ENCODE results near the gene TESK2.
"Not testable (repeated sequence)": the region's sequence is repeated elsewhere in the genome, so short reads cannot be mapped to it uniquely, and the experiment has no call there.

Gene TESK2

DNA sequence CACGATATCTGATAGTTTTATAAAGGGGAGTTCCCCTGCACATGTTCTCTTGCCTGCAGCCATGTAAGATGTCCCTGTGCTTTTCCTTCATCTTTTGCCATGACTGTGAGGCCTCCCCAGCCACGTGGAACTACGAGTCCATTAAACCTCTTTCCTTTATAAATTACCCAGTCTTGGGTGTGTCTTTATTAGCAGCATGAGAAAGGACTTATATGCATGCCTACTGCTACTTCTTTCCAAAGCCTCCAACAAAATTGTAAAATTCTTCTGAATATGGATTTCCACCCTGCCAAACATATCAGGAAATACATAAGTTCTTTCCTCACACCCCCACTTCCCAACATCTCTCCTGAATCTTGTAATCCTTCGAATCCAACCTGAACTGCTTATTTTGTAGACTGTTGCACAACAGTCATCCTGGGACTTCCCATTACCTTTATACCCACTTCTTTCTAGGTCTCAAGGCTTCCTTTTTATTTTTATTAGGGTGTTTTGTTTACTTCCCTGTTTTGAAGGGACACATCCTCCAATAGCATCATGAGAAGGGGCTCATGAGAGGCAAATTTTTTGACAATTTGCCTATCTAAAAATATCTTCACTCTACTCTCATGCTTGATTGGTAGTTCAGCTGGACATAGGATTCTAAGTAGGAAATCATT lies 83.2 kb downstream of the TESK2 start:
- DNase-seq = no peak

DNA sequence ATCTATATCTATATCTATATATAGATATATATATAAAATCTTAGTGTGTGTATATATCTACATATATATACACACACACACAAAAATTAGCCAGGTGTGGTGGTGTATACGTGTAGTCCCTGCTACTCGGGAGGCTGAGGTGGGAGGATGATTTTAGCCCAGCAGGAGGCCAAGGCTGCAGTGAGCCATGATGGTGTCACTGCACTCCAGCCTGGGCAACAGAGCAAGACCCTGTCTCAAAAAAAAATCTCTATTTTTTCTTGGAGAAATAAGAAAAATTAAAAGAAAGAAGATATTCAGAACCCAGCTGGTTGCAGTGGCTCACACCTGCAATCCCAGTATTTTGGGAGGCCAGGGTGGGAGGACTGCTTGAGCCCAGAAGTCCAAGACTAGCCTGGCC lies 85.3 kb downstream of the TESK2 start:
- no peak for DNase-seq

DNA sequence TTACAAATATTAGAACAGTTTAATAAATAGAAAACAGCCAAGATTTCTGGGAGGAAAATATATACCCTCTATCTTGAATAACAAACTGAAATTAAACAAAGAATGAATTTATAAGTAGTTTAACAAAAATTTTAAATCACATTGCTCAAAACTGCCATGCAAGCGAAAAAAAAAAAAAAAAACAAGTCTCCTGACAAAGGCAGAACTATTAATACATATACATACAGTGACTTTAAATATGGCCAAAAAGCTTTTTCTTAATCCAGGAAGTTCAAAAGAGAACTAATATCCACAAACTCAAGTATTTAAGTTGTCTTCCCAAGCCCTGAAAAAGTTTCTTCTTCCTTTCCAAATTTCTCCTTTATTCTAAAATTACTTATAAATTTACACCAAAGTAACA lies 87.2 kb downstream of the TESK2 start:
- DNase-seq = no peak

DNA sequence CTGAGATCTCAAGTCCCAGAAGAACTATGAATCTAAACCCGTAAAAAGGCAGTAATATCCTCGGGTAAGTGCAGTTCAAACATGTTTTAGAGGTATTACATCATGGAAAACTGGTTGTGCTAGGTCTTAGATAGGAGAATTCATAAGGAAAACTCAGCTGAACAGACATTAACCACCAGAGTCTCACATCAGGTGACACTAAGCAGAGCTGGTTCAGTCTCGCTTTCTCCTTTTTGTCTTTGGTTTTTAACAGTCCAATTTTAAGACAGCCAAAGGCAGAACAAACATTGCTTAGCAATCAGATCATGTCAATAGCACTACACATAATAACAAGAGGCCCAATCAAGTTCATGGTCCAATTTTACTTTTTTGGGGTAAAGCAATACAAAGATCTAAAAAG lies 87.7 kb downstream of the TESK2 start:
- no peak for DNase-seq

DNA sequence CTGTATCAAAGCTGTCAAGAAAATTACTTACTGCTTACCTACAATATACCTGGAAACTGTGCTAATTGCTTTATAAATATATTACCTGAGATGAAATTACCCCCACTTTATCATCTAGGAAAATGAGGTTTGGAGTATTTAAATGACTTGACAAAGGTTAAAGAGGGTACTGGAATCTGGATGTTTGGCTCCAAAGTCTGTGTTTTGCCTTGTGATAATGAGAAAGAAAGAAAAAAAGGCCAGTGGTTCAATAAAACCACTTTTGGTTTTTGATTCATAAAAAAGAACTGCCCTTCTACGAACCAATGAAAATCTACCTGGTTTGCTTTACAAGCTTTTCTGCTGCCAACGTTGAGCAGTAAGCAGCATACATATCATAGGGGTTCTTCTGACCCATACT lies 89.4 kb downstream of the TESK2 start:
- DNase-seq = no peak

DNA sequence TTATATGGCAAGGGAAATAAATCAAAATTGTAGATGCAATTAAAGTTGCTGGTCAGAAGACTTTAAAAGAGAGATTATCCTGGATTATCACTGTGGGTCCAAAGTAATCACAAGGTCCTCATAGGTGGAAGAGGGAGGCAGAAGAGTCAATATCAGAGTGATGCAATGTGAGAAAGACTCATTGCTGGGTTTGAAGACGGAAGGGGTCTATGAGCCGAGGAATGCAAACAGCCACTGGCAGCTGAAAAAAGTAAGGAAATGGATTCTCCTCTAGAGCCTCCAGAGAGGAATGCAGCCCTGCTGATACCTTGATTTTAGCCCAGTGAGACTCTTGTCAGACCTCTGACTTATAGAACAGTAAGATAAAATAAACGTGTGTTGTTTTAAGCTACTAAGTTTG lies 90.9 kb downstream of the TESK2 start:
- DNase-seq = no peak

DNA sequence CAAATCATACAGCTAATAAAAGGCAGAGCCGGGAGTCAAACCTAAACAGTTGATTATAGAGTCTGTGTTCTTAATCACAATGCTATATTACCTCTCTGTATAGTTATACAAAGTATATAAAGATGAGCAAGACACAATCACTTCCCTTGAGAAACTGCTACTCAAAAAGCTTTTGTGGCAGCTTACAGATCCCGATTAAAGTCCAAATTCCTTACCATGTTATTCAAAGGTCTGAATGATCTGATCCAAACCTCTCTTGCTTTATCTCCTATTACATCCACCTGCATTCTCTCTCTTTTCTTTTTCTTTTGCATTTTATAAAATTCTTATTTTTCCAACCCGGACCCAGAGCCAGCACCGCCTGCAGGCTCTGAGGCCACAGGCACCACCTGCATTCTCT lies 93.7 kb downstream of the TESK2 start:
- DNase-seq = no peak

DNA sequence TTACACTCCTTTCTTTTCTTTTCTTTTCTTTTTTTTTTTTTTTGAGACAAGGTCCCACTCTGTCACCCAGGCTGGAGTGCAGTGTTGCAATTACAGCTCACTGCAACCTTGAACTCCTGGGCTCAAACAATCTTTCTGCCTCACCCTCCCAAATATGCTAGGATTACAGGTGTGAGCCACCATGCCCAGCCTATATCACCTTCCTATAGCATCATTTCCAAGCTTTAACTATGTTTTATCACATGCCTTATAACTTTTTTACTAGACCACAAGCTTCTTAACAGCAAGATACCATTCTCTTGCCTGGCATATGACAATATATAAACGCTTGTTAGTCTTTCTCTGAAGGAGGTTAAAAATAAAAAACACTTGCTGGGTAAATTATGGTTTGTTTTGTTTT lies 95.4 kb downstream of the TESK2 start:
- no peak for DNase-seq

DNA sequence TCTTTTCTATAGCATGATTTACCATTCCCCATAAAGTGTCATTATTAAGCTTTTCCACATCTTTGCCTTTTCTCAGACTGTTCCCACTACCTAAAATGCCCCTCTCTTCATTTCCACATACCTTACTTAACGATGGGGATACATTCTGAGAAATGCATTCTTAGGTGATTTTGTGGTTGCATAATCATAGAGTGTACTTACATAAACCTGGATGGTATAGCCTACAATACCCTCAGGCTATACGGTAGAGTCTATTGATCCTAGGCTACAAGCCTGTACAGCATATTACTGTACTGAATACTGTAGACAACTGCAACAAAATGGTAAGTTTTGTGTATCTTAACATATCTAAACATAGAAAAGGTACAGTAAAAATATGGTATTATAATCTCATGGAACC lies 95.9 kb downstream of the TESK2 start:
- DNase-seq = no peak

DNA sequence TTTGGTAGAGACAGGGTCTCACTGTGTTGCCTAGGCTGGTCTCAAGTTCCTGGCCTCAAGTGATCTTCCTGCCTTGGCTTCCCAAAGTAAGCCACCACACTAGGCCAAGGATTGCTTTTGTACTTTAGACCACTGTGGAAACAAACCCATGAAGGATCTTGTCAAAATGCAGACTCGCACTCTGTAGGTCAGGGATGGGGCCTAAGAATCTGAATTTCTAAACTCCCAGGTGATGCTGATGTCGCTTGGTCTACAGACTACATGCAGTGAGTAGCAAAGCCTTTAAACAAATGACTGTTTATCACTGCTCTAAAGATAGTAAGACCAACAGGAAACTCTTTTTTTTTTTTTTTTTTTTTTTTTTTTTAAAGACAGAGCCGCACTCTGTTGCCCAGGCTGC lies 96.6 kb downstream of the TESK2 start:
- DNase-seq = no peak

DNA sequence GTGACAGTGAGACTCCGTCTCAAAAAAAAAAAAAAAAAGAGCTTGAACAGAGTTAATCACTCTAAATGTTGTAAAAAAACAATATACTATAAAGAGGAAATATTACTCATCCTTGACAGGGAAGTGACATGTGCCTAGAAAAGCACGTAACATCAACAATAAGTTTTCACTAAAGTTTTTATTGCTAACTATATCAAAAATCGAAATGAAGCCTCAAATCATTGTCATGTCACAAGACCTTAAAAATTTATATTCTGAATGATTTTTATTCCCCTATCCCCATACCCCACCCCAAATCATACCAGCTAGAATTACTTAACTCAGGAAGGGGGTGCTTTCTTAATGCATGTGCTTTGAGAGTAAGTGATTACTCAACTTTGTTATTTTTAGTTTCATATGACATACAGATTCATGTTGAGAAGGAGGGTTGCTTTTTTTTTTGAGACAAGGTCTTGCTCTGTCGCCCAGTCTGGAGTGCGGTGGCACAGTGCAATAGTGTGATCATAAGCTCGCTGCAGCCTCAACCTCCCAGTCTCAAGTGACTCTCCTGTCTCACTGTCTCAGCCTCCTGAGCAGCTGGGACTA lies 97.2 kb downstream of the TESK2 start:
- no peak for DNase-seq

DNA sequence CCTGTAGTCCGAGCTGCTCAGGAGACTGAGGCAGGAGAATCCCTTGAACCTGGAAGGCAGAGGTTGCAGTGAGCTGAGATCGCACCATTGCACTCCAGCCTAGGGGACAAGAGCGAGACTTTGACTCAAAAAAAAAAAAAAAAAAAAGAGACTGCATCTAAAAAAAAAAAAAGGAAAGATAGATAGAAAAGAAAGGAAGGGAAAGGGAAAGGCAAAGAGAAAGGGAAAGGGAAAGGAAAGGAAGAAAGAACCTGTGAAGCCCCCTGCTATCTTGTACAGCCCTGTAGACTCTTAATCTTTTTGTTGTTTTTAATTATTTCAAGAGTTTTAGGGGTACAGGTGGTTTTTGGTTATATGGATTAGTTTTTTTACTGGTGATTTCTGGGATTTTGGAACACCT lies 104.7 kb downstream of the TESK2 start:
- no peak for DNase-seq

DNA sequence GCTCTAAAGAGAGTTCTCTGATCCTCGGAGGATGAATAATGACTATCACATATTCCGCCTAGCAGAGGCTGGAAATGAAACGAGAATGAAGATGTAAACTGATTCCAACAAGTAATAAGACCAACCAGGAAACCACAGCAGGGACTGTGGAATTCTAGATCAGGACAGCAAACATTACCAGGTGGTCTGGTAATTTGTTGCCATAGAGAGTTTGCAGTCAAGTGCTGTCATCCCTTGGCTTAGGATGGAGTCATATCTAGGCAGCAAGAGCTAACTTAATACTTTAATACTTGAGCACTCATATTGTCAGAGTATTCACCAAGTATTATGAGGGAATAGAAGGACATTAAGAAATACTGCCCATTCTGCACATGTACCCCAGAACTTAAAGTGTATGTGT lies 105.7 kb downstream of the TESK2 start:
- DNase-seq = no peak

DNA sequence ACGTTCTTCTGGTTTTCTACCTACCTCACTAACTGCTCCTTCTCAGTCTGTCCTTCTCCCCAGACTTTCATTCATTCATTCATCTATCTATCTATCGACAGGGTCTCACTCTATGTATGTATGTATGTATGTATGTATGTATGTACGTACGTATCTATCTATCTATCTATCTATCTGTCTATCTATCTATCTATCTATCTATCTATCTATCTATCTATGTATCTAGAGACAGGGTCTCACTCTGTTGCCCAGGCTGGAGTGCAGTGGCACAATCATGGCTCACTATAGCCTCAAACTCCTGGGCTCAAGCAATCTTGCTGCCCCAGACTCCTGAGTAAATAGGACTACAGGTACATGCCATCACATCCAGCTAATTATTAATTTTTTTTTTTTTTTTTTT lies 106.8 kb downstream of the TESK2 start:
- not testable (repeated sequence) for DNase-seq

DNA sequence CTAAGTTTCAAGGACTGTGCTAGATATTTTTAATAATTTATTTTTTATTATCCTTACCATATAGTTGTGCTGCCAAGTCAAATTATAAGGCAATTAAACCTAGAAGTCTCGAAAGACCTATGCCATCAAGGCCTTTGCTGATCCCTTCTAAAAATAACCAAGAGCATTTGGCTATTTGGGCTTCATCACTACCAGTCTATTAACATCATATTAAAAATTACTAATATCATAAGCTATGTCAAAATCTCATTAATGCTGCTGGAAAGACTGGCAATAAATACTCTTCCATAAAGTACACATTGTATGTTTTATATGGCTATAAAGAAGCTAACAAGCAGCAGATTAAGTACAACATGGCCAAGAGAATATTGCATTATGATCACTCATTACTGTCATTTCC lies 107.8 kb downstream of the TESK2 start:
- DNase-seq = no peak

DNA sequence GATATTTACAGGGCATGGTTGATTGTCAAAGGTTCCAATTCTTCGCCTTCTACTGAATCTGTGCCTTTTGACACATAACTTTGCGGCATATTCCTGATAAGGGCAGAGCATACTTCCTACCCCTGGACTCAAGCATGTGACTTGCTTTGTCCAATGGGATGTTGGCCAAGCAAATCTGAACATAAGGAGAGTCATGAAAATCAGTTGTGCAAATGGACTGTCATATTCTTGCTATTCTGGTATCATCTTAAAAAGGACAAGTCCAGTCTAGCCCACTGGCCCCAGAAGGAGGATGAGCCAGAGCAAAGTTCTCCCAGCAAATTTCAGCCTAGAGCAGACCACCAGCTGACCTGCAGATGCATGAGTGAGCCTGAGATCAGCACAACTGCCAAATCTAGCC lies 109.7 kb downstream of the TESK2 start:
- DNase-seq = no peak

DNA sequence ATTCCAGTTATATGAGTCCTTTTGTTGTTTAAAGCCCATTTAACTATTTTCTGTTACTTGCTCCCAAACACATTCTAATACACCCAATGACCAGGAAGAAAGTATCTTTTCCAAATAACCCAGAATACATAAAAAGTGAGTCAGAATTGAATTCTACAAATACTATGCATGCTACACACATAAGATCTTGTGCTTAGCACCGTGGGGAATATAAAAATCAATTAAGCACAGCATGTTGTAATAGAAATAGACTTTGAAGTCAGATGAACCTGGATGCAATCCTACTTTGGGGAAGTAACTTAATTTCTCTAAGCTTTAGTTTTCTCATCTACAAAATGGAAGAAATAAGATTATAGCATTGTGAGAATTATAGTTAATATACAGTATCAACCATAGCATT lies 110.2 kb downstream of the TESK2 start:
- no peak for DNase-seq

DNA sequence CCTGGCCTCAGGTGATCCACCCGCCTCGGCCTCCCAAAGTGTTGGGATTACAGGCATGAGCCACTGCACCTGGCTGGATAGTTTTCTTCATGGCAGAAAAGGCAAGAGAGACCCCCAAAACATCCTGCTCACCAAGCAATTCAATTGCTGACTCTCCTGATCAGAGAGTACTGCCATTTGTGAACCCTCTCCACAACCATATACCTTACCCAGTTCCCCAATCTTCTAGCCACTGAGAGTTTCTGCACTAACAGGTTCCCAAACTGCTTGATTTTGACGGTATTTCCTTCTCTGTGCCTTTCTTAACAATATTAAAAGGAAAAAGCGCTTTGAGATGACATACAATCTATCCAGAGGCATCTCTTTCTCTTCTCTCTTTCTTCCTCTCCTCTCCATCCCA lies 110.8 kb downstream of the TESK2 start:
- no peak for DNase-seq

DNA sequence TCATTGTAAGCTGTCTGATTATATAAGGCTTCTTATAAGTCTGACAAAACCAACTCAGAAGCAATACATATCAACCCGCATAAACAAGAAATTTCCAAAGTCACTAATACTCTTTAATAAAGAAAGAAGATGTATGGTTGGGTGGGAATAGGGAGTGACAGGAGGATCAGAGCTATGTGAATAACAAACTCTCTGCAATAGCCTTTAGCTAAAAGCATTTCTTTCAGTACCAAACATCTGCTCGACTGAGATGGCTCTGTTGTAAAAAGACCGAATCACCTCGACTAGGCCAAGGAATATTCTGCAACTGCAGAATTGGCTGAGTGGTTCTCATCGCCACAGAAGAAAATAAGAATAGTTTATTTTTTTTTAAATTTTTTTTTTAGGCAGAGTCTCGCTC lies 111.4 kb downstream of the TESK2 start:
- no peak for DNase-seq

DNA sequence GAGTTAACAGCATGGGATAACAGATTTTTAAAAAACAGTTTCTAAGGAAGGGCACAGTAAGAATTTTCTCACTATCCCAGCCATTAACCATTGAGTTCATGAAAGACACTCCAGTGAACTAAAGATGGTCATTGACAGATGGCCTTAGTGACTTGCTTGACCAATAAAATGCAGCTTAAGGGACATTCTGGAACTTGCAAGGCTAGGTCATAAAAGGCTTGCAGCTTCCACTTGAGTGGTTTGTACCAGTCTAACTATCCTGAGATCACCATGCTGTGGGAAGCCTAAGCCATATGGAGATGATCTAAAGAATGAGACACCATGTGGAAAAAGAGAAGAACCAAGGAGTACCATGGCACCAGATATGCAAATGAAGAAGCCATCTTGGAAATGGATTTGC lies 112.8 kb downstream of the TESK2 start:
- DNase-seq = no peak

DNA sequence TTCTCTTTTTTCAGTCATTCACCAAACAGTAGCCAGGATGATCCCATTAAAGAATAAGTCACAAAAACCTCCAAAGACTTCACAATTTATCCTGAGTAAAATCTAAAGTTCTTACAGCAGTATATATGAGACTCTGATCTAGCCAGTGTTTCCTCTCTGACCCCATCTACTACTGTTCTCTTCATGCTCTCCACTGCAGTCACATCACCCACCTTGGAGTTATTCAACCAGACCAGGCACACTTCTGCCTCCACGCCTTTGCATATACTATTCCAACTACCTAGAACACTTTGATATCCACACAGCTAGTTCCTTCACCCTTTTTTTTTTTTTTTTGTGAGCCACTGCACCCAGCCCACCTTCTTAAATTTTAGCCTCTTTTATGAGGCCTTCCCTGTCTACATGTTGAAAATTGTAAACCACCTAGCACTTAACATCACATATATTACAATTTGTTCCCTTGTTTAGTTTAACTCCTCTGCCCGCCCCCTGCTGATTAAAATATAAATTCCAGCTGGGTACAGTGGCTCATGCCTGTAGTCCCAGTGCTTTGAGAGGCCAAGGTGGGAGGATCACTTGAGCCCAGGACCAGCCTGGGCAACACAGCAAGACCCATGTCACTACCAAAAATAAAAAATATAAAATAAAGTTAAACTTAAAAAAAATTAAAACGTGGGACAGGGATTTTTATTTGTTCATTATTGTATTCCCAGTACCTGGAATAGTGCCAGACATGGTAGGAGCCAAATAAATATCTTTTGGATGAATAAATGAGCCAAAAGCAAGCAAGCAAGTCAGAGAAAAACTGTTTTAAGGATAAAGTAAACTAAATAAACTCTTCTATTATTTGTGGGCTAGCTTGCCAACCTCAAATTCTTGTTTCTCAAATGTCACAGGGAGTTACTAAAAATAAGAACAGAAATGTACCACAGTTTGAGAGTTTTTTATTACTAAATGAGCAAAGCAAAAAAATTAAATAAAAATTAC lies 115.6 kb downstream of the TESK2 start:
- no peak for DNase-seq

DNA sequence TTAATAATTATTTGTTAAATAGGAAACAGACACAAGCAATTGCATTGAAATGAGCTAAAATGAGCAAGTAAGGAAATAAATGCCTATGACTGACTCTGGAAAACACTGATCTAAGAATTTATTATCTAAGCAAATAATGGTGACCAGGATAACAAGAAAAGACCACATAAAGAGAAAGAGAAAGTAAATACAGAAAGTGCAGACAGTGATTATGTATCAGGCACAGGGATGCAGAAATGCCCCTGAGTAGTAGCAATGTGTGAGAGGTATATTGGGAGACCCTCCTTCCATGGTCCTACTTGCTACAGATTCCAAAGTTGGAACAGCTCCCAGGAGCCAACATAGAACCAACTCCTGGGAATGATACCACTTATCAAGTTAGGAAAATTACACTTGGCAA lies 117.4 kb downstream of the TESK2 start:
- DNase-seq = no peak

DNA sequence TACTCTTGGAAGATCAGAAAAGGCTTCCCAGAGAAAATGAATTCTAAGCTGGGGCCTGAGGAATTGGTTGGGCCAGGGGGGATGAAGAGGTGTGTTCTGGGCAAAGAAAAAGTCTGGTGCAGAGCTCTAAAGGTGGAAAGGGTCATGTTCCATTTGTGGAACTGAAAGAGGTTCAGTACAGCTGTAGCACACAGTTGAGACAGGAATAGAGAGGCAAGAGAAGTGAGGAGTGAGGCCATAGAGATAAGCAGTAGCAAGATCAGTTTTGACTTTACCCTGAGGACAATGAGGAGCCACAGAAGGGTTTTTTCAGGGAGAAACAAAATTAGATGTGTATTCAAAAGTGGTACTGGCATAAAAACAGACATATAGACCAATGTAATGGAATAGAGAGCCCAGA lies 120.4 kb downstream of the TESK2 start:
- no peak for DNase-seq

DNA sequence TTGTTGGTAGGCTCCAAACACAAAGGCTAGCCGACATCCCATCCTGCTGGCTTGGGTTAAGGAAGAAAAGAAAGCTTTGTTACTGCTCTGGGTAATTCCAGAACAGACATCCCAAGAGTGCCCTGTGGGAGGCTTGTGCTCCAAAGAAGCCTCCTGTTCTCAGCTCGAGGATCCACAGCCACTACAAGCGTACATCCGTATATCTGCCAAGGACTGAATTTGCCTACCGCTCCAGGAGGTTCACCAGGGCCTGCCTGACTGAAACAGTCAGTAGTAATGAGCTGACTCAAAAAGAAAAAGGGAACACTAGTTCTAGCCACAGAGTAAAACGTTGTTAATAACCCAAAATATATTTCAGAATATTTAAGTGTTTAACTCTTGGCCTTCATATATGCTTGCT lies 125.9 kb downstream of the TESK2 start:
- no peak for DNase-seq

All from activated effector memory CD4-positive, alpha-beta T cell treated with anti-CD3 and anti-CD28 coated beads, Interleukin-2, amount 50 U/mL, for 16 hours (primary cell).